ACHN (cell line): ENCODE measurements around the gene HPSE2.
A peak's percentile ranks its signal among the peaks of the same experiment; 100 is the strongest.

Source experiments
- DNase-seq: peaks from one replicate; pipeline ENCODE4 v3.0.0-alpha.2; 2015
- in situ Hi-C: cut with HindIII; loops from 2 replicates; pipeline ENCODE4 v1.10.0; 2017; ENCODE audit warnings: low sequenced_read_pairs, low pct_ligation_motif_present, low pct_unique_long_range_greater_than_20kb

Gene HPSE2

DNA sequence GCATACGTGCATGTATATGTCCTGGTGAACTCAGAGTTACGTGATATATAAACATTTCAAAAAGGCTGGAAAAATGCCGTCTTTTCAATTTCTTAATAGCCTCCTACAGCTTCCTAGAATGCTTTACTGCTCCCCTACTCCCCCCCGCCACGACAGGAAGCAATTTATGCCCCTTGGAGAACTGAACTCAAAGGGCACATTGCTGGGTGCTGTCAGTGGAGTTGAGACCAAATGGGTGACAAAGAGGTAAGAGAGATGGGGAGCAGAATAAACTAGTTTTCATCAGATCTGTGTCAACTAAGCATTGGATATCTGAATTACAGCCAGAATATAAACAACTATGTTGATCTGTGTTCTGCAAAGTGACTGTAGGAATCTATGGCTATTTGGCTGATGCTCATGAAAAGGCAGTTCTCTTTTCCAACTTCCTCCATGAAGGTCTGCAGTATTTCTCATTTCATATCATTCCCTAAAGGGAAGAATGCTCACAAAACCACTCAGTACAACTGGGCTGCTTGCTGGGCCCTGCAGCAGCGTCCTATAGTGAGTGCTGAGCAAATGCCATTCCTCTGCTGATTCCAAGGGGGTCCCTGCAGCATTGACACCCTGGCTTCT is 617.6 kb downstream of the HPSE2 start:
- no peak for DNase-seq
- in situ Hi-C loops: no loop called here

GRCh38 chr10:98613446-98613845 is 622.2 kb downstream of the HPSE2 start:
- in situ Hi-C loops: no loop called here
- no peak for DNase-seq

GRCh38 chr10:98611436-98611835 is 624.2 kb downstream of the HPSE2 start:
- DNase-seq: no peak

GRCh38 chr10:98610836-98611235 is 624.8 kb downstream of the HPSE2 start:
- in situ Hi-C loops: no loop called here
- no peak for DNase-seq

More at GRCh38 chr10:98611436-98611835, 624.2 kb downstream of the HPSE2 start:
- in situ Hi-C loops: no loop called here

DNA sequence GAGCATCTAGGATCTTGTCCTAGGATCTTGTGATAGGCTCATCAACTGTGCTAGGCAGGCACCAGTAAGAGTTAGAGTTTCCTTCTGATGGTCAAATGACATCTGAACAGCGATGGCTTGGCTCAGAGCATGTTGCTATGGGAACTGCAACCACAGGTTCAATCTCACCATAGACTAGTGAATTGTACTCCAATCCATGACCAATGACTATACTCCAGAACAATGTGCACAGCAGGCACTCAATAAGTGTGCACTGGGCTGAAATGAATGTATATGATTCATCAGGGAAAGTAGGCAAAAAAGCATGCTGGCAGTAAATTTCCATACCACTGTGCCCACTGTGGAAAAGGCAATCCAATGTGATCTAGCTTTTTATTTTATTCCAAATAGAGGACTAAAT is 625.4 kb downstream of the HPSE2 start:
- DNase-seq: no peak
- in situ Hi-C loops: no loop called here

- no peak for DNase-seq
- in situ Hi-C loops: no loop called here
Measured at GRCh38 chr10:98609265-98609664, 626.4 kb downstream of the HPSE2 start.

DNA sequence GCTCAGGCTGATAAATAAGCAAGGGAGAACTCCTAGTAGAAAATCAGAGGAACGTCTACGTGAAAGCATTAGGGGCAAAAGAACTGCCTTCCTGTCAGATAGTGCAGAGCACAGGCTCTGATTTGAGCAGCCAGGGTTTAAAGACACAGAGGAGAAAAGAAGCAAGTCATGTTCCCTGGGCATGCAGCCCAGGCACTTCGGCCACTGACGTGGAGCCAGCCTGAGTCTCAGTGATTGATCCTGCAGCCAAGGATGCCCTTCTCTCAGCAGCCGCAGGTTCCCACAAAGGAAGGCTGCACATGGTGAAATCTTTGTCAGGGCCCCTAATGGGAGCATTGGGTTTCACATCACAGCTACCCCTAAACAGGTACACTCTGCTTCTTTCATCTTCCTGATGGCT is 627.2 kb downstream of the HPSE2 start:
- in situ Hi-C loops: no loop called here
- no peak for DNase-seq

GRCh38 chr10:98602224-98602623 is 633.4 kb downstream of the HPSE2 start:
- DNase-seq: no peak
- in situ Hi-C loops: no loop called here

GRCh38 chr10:98599032-98599610 is 636.5 kb downstream of the HPSE2 start:
- in situ Hi-C loops: no loop called here

GRCh38 chr10:98596404-98596803 is 639.2 kb downstream of the HPSE2 start:
- in situ Hi-C loops: no loop called here
- no peak for DNase-seq

More at GRCh38 chr10:98599032-98599610, 636.5 kb downstream of the HPSE2 start:
- DNase-seq: no peak

DNA sequence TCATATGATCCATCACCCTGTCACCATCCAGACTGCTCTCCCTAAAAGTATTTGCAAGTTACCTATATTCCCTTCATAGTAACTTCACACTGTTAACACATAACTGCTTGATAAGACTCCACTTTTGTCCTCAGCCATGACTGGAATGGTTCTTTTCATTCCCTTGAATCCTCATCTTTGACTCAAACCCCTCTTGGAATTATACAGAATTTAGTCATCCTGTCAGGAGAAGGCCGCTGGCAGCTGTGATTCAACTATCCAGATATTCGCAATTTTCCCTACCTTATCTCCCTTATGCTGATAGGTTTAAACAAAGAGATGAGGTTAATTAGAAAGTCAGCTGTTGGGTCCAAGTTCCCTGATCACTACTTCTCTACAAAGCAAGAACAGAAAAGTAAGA is 646.0 kb downstream of the HPSE2 start:
- no peak for DNase-seq
- in situ Hi-C loops: no loop called here

- DNase-seq: no peak
- in situ Hi-C loops: no loop called here
Measured at GRCh38 chr10:98589007-98589406, 646.6 kb downstream of the HPSE2 start.

- in situ Hi-C loops: no loop called here
- no peak for DNase-seq
Measured at GRCh38 chr10:98587156-98587837, 648.4 kb downstream of the HPSE2 start.

DNA sequence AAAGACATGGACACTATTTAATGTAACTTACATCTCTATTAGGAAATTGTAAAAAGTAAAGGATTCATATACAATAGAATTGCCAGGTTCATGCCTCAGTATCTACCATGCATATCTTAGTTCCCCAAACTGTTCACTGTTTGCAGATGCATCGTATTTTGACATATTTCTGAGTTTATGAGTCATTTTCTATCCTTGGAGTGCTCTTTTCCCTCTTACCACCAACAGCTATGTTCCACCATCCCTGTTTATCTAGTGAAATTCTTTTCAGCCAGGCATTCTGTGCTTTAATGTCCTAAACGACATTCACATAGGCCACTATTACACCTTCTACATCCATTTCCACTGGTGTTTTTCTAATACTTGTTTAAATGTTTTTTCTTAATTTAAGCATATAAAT is 649.6 kb downstream of the HPSE2 start:
- in situ Hi-C loops: no loop called here
- no peak for DNase-seq

DNA sequence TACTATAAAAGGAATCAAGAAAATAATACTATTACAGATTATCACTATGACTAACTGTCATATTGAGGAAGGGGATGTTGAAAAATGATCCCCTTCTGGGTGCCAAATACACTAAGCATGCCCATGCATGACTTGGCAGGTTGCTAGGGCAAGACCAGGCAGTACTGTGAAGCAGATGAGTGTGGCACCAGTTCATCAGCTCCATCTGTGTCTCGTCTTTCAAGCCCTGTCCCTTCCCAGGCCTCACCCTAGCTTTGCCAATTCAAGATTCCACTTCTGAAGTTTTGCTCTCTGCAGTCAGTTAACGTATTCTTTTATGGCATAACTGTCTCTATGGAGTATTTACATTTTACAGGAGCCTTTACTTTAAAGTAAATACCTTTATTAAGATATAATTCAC is 653.3 kb downstream of the HPSE2 start:
- DNase-seq: no peak
- in situ Hi-C loops: no loop called here

DNA sequence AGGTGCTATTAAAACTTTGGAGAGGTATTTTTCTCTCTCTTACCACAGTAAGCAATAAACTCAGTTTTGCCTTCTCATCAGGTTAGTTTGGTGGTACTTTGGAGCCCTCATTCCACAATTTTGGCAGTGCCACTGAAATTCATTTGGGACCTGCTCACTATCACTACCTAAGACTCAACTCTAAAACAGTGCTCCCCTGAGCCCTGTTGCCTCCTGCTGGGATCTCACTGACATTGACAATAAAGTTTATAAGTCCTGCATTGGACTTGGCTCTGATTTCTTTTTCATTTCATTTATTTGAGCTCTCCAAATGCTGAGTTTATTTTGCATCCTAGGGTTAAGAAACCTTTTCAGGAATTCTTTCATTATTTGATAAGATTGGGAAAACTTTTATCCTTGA is 658.1 kb downstream of the HPSE2 start:
- in situ Hi-C loops: no loop called here
- DNase-seq: peak; percentile 8

- no peak for DNase-seq
- in situ Hi-C loops: no loop called here
Measured at GRCh38 chr10:98577168-98577567, 658.5 kb downstream of the HPSE2 start.

- DNase-seq: no peak
- in situ Hi-C loops: no loop called here
Measured at GRCh38 chr10:98576096-98576495, 659.6 kb downstream of the HPSE2 start.

DNA sequence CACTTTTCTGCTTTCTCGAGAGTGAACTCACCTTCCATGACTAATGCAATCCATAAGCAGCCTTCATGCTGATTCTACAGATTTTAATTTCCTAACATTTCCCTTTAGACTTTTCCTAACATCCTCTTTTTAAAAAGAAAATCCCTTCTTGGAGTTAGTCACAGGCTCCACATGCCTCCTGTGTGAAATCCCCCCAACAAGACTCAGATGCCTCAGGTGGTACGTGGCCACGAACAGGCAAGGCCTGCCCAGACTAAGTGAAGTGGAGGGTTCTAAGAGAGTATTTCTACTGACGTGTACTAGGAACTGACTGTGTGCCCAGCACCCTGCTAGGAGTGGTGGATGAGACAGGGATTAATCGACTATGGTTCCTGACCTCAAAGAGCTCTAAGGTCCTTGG is 663.1 kb downstream of the HPSE2 start:
- DNase-seq: no peak
- in situ Hi-C loops: no loop called here

DNA sequence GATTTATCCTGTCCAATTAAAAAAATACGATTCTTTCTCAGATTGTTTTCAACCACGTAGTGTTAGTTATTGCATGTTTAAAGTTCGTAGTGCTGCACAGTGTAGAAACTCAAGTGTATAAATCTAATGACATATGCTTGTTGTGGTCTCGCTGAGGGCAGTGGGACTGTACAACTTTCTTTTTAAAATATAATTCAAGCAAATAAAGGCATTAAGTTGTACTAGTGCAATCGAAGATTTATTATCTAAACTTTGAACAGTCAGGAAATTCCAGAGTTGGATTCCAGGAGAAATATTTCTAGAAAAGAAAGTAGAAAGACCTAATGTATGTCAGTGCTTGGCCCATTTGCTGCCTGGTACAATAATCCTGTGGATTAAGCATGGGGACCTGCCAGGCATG is 664.8 kb downstream of the HPSE2 start:
- in situ Hi-C loops: no loop called here
- no peak for DNase-seq
